Sigmoid colon (tissue), 7 donors: ENCODE data around the gene PTPRF. TPM values are rescaled to one million over a fixed set of nuclear protein-coding genes. Genes with fewer than 3 reads are reported as not detected.

Source experiments
- DNase-seq: peaks from one replicate; pipeline ENCODE4 v3.0.0-alpha.2; 2019
- H3K27ac ChIP-seq, 4 donors: fragments of 200-600 bp; sonication (generic); one replicate each; pipeline ENCODE4 v1.5.1; 2016 to 2019; ENCODE audit warnings: mild to moderate bottlenecking in 1 of 4
- H3K27me3 ChIP-seq, 3 donors: fragments of 200-600 bp; sonication (generic); one replicate each; pipeline ENCODE4 v1.5.1; 2019; ENCODE audit warnings: mild to moderate bottlenecking in 1 of 3
- H3K36me3 ChIP-seq, 4 donors: fragments of 200-600 bp; sonication (generic); one replicate each; pipeline ENCODE4 v1.5.1; 2016 to 2019
- H3K4me1 ChIP-seq, 4 donors: fragments of 200-600 bp; sonication (generic); one replicate each; pipeline ENCODE4 v1.5.1; 2017 to 2019
- H3K4me3 ChIP-seq, 4 donors: fragments of 200-600 bp; sonication (generic); one replicate each; pipeline ENCODE4 v1.5.1; 2017 to 2019; ENCODE audit warnings: mild to moderate bottlenecking in 2 of 4, moderate library complexity in 1 of 4
- H3K9me3 ChIP-seq, 4 donors: fragments of 200-600 bp in 3 of 4; sonication (generic) in 3 of 4; one replicate each; pipeline versions ENCODE4 v1.5.1 to v1.6.1; 2013 to 2019
- EP300 ChIP-seq, 4 donors: sonication (generic); formaldehyde crosslinking; IDR thresholded peaks; one replicate each; pipeline ENCODE4 v1.6.1; 2017; ENCODE audit warnings: antibody characterized with exemption in 4 of 4
- POLR2A ChIP-seq, 2 donors: fragments of 450-650 bp; IDR thresholded peaks; one replicate each; pipeline ENCODE4 v1.6.1; 2016; ENCODE audit warnings: antibody characterized with exemption in 2 of 2, mild to moderate bottlenecking in 2 of 2, moderate library complexity in 2 of 2
- POLR2AphosphoS5 ChIP-seq, 4 donors: sonication (generic); formaldehyde crosslinking; IDR thresholded peaks; one replicate each; pipeline ENCODE4 v1.6.1; 2017; ENCODE audit warnings: antibody characterized with exemption in 4 of 4
- WGBS, 2 donors: extraction: QIAGEN DNeasy Blood & Tissue Kit; methylation state at CpG; one replicate each; pipeline ENCODE4 v1.1.7; 2013; 5-methylcytosine and 5-hydroxymethylcytosine counted together
- intact Hi-C: fragments of 100-400 bp; cut with DNase I; formaldehyde crosslinking; loops from one replicate; pipeline ENCODE4 v1.15.1; 2023
- polyA plus RNA-seq, 3 donors: library from polyadenylated mRNA; stranded (reverse); fragments of 200-250 nt; gene quantifications; one replicate each; pipeline ENCODE4 v1.2.3, GENCODE V29; 2013
- total RNA-seq, 4 donors: library from RNA; depleted of rRNA; stranded (reverse); fragments of >200 nt; gene quantifications; one replicate each; pipeline ENCODE4 v1.1.0, GENCODE V29; 2016
- TF ChIP-seq, protein P1 (sequence below), 4 experiments: fragments of 450-650 bp in 3 of 4; fragments of 200-600 bp in 1 of 4; IDR thresholded peaks; one replicate each; pipeline ENCODE4 v1.5.1; 2016 to 2019; ENCODE audit warnings: antibody characterized with exemption in 4 of 4, mild to moderate bottlenecking in 3 of 4, moderate library complexity in 2 of 4
- donor health status: healthy with polysubstance abuse.
- donor health status: Bipolar disorder and iron deficiency.
- donor health status: healthy.

PTPRF gene
- total and polyA plus RNA-seq, 7 donors: 18.6 to 125 (median 40.0) TPM

DNA sequence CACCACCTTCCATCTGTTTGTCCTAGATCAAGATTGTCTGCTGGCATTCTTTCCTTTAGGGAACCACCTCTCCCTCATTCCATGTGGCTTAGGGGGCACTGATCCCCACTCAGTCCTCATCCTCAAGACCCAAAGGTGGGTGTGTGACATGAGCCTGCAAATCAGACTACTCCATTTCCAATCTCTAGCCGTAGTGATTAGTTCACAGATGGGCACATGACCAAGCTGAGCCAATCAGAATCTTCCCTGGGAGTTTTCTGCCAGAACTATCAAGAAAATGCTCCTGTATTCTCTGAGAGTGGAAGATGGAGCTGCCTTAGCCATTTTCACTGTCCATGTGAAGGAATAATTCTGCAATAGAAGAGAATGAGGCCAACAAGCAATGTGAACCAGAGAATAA is 19.3 kb upstream of the PTPRF start:
- no peaks in the 10 kb centered on the region for H3K9me3 ChIP-seq
- H3K4me3 ChIP-seq: no peak overlapping the region
- H3K27me3 ChIP-seq: no peaks in the 10 kb centered on the region
- intact Hi-C loops: no loop called here
- no peaks in the 10 kb centered on the region for H3K36me3 ChIP-seq
- TF ChIP-seq, protein P1, sequence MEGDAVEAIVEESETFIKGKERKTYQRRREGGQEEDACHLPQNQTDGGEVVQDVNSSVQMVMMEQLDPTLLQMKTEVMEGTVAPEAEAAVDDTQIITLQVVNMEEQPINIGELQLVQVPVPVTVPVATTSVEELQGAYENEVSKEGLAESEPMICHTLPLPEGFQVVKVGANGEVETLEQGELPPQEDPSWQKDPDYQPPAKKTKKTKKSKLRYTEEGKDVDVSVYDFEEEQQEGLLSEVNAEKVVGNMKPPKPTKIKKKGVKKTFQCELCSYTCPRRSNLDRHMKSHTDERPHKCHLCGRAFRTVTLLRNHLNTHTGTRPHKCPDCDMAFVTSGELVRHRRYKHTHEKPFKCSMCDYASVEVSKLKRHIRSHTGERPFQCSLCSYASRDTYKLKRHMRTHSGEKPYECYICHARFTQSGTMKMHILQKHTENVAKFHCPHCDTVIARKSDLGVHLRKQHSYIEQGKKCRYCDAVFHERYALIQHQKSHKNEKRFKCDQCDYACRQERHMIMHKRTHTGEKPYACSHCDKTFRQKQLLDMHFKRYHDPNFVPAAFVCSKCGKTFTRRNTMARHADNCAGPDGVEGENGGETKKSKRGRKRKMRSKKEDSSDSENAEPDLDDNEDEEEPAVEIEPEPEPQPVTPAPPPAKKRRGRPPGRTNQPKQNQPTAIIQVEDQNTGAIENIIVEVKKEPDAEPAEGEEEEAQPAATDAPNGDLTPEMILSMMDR (IDR thresholded peaks at IDR 0.05): no peak
- TF ChIP-seq POLR2AphosphoS5 (IDR thresholded peaks at IDR 0.05) (no peak), POLR2A (IDR thresholded peaks at IDR 0.05) (no peak), EP300 (IDR thresholded peaks at IDR 0.05) (no peak)
- no peaks in the 10 kb centered on the region for H3K4me1 ChIP-seq
- no peak overlapping the region for H3K27ac ChIP-seq
- no peak for DNase-seq
- WGBS, 2 donors: 78 to 86% methylated on average over 1 of the region's 1 CpG

DNA sequence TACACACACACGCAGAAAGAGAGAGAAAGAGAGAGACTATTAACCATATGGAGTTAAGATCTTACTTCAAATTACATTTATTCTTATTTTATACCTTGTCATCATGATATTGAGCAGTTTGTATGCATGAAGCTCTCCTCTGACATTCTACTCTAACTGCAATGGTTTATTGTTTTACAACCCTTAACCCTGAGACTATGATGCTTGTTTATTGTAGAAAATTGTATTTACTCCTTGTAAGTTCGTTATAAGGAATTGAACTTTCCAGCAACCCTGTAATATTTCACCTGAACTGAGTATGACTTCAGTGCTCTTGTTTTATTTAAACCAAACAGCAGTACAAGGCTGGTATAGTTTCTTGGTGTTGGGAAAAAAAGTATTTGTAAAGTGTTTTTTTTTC is 18.6 kb upstream of the PTPRF start:
- no peaks in the 10 kb centered on the region for H3K27me3 ChIP-seq
- 13 to 62% methylated on average over 2 of the region's 2 CpGs for WGBS, 2 donors
- no peak for DNase-seq
- intact Hi-C loops: no loop called here
- H3K4me3 ChIP-seq: no peak overlapping the region
- no peaks in the 10 kb centered on the region for H3K9me3 ChIP-seq
- TF ChIP-seq EP300 (IDR thresholded peaks at IDR 0.05): no peak
- TF ChIP-seq, protein P1 (IDR thresholded peaks at IDR 0.05): no peak
- no peak for TF ChIP-seq POLR2A (IDR thresholded peaks at IDR 0.05)
- TF ChIP-seq POLR2AphosphoS5 (IDR thresholded peaks at IDR 0.05): no peak
- no peaks in the 10 kb centered on the region for H3K4me1 ChIP-seq
- H3K27ac ChIP-seq: no peak overlapping the region
- no peaks in the 10 kb centered on the region for H3K36me3 ChIP-seq

DNA sequence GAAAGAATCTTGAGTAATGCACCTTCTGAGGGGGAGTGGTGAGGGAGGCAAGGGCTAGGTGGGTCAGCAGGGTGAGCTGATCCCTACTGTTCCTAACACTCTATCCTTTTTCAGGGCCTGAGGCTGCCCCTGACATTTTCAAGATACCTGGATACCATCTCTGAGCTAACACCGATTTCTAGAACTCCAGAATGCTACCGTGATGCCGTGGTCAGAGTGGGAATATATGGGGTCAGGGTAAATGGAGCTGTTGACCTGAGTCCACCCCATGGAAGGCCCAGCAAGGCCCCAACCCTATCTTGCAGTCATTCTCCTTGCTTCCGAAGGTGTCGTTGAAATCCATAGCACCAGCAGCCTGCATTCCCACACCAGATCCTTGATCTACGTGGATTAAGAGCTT is 18.0 kb upstream of the PTPRF start:
- H3K4me1 ChIP-seq: no peaks in the 10 kb centered on the region
- H3K27me3 ChIP-seq: no peaks in the 10 kb centered on the region
- TF ChIP-seq, protein P1 (IDR thresholded peaks at IDR 0.05): no peak
- TF ChIP-seq POLR2A (IDR thresholded peaks at IDR 0.05) (no peak), POLR2AphosphoS5 (IDR thresholded peaks at IDR 0.05) (no peak), EP300 (IDR thresholded peaks at IDR 0.05) (no peak)
- 55 to 88% methylated on average over 6 of the region's 6 CpGs for WGBS, 2 donors
- H3K9me3 ChIP-seq: no peaks in the 10 kb centered on the region
- intact Hi-C loops: no loop called here
- no peak overlapping the region for H3K27ac ChIP-seq
- H3K36me3 ChIP-seq: no peaks in the 10 kb centered on the region
- DNase-seq: no peak
- H3K4me3 ChIP-seq: no peak overlapping the region

DNA sequence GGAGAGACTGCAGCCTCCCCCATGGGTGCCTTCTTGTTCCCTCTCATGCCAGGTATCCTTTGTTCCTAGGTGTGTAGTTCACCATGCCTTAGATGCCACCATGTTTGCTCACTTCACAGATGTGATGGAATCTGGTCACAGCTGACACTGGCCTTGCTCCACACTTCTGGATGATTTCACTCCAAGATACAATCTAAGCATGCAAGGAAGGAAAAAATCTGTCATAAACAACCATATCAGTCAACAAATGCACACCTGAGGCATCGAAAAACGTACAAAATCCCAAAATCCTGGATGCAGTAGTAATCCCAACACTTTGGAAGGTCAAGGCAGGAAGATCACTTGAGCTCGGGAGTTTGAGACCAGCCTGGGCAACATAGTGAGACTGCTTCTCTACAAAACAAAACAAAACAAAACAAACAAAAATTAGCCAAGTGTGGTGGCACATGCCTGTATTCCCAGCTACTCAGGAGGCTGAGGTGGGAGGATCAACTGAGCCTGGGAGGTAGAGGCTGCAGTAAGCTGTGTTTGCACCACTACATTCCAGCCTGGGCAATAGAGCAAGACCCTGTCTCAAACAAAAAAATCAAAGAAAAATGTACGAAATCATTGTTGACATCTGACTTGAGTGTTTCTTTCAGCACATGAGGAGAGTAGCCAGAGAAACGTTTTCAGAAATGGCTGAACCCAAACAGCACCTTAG is 17.1 kb upstream of the PTPRF start:
- Histone ChIP-seq H3K9me3 (no peaks in the 10 kb centered on the region), H3K27ac (no peak overlapping the region), H3K36me3 (no peaks in the 10 kb centered on the region), H3K4me3 (no peak overlapping the region), H3K4me1 (no peaks in the 10 kb centered on the region), H3K27me3 (no peaks in the 10 kb centered on the region)
- intact Hi-C loops: no loop called here
- DNase-seq: no peak
- WGBS, 2 donors: 82 to 85% methylated on average over 5 of the region's 5 CpGs
- no peak for TF ChIP-seq POLR2AphosphoS5 (IDR thresholded peaks at IDR 0.05)
- TF ChIP-seq, protein P1 (IDR thresholded peaks at IDR 0.05): no peak
- TF ChIP-seq POLR2A (IDR thresholded peaks at IDR 0.05): no peak
- TF ChIP-seq EP300 (IDR thresholded peaks at IDR 0.05): no peak
